Measurements from ENCODE around the gene GPR107. TPM values are rescaled to one million over a fixed set of nuclear protein-coding genes. Genes with fewer than 3 reads are reported as not detected.
A peak's percentile ranks its signal among the peaks of the same experiment; 100 is the strongest.

GPR107 gene
- total RNA-seq, 2 donors from 2014 or later = 42.2 to 51.2 TPM

- intact Hi-C loops (cut with DNase I) = loop anchor here (10.0 kb wide), 1 partner anchor 237 kb away; no protein-coding TSS in a partner anchor
- Histone ChIP-seq H3K4me3 (no peak overlapping the region), H3K9ac (ENCODE audit: low read depth in 2 of 2, low read length in 2 of 2) (no peak overlapping the region), H3K9me3 (no peaks in the 10 kb centered on the region), H3K27ac (no peak overlapping the region), H3K36me3 (peaks cover 9% of the 10 kb centered on the region), H3K4me1 (no peaks in the 10 kb centered on the region), H3K27me3 (no peaks in the 10 kb centered on the region)
- TF ChIP-seq CTCF (IDR thresholded peaks at IDR 0.05) = peak; percentile 79
- peak; percentile 87 for DNase-seq
Observed at GRCh38 chr9:130107234-130107861, 53.6 kb downstream of the GPR107 start.

DNA sequence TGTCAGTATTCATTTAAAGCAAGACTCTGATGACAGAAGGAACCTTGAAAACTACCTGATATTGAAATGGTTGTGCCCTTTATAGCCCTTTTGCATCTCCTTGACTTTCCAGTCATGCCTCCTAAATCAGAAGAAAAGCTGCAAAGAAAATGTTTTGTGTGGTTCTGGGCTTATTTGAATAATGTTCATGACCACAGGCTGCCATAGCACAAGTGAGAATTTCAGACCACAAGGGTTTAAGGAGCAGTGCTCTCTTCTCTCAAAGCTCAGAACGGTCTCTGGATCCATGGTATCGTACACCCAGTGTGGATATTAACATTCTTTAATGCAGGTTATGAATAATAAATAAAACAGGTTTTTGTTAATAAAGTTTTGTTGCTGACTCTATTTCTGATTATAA lies 54.2 kb downstream of the GPR107 start:
- no peak for DNase-seq
- intact Hi-C loops (cut with DNase I) = loop anchor here (2.0 to 10.0 kb wide), 2 partner anchors 129 to 237 kb away; no protein-coding TSS in a partner anchor
- no peak overlapping the region for H3K9ac ChIP-seq (ENCODE audit: low read depth in 2 of 2, low read length in 2 of 2)
- no peaks in the 10 kb centered on the region for H3K4me1 ChIP-seq
- peaks cover 9% of the 10 kb centered on the region for H3K36me3 ChIP-seq
- H3K27ac ChIP-seq = no peak overlapping the region
- H3K9me3 ChIP-seq = no peaks in the 10 kb centered on the region
- H3K27me3 ChIP-seq = no peaks in the 10 kb centered on the region
- TF ChIP-seq CTCF (IDR thresholded peaks at IDR 0.05) = no peak
- no peak overlapping the region for H3K4me3 ChIP-seq

GRCh38 chr9:130110166-130110565 lies 56.5 kb downstream of the GPR107 start:
- no peaks in the 10 kb centered on the region for H3K27me3 ChIP-seq
- DNase-seq = no peak
- no peak overlapping the region for H3K9ac ChIP-seq (ENCODE audit: low read depth in 2 of 2, low read length in 2 of 2)
- intact Hi-C loops (cut with DNase I) = no loop called here
- H3K4me3 ChIP-seq = no peak overlapping the region
- no peak for TF ChIP-seq CTCF (IDR thresholded peaks at IDR 0.05)
- H3K27ac ChIP-seq = no peak overlapping the region
- H3K9me3 ChIP-seq = no peaks in the 10 kb centered on the region
- H3K36me3 ChIP-seq = peaks cover 4% of the 10 kb centered on the region
- no peaks in the 10 kb centered on the region for H3K4me1 ChIP-seq

DNA sequence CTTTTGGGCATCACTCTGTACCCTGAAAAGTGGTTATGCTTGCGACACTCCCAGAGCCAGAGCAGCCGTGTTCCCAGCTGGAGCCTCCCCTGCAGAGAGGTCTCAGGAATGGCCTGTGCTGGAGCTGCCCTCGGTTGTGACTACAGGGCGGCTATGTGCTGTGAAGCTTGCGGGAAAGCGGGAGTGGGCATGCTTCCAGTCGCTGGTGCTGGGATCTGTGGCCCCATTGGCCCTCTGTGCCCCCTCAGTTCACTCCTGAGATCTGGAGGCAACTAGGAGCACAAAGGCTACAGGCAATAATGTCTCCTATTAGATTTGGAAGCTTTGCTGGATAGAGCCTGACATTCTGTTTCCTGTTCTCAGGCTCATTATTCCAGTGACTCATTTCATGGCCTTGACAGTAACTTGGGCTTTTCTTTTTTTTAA lies 56.9 kb downstream of the GPR107 start:
- intact Hi-C loops (cut with DNase I) = no loop called here
- H3K27ac ChIP-seq = no peak overlapping the region
- H3K9me3 ChIP-seq = no peaks in the 10 kb centered on the region
- H3K27me3 ChIP-seq = no peaks in the 10 kb centered on the region
- no peak overlapping the region for H3K9ac ChIP-seq (ENCODE audit: low read depth in 2 of 2, low read length in 2 of 2)
- peaks cover 4% of the 10 kb centered on the region for H3K36me3 ChIP-seq
- no peaks in the 10 kb centered on the region for H3K4me1 ChIP-seq
- no peak for DNase-seq
- TF ChIP-seq CTCF (IDR thresholded peaks at IDR 0.05) = no peak
- H3K4me3 ChIP-seq = no peak overlapping the region

DNA sequence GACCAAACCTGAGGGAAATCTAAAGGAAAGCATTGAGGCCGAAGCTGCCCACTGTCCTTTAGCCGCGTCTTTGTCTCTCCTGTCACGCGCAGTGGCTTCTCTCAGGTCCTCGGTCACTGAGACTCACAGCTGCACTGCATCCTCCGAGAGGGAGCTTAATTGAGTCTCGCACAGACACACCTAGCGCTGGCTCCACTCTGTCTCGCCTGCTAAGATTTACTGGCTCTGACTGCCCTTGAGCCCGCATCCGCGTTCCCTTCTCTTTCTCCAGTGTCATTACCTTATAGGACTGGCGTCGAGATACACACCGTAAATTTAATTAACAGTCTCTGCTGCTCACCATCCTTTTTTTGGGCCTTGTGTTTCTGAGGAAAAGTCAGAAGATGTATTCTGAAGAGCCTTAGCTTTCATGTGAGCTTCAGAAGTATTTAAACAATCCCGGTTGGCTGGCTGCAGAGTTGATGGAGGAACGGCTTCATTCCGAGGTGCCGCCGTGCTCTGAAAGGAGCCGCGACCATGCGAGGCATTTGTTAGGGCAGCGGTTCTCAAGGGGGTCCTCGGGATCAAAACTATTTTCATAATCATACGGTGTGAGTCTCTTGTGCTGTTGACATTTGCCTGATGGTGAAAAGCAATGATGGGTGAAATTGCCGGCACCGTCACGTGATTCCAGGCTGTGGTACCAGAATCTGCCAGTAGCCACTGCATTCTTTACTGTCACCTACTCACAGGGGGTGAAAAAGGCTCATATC lies 58.3 kb downstream of the GPR107 start:
- Histone ChIP-seq H3K9me3 (no peaks in the 10 kb centered on the region), H3K27ac (no peak overlapping the region), H3K27me3 (no peaks in the 10 kb centered on the region), H3K9ac (ENCODE audit: low read depth in 2 of 2, low read length in 2 of 2) (no peak overlapping the region), H3K4me1 (no peaks in the 10 kb centered on the region), H3K4me3 (no peak overlapping the region), H3K36me3 (peaks cover 4% of the 10 kb centered on the region)
- no peak for TF ChIP-seq CTCF (IDR thresholded peaks at IDR 0.05)
- intact Hi-C loops (cut with DNase I) = no loop called here
- no peak for DNase-seq
